NOMO-1 treated with DMSO at 0.1 percent for 48 hours (cell line): ENCODE measurements around the gene FBXO28.
A peak's percentile ranks its signal among the peaks of the same experiment; 100 is the strongest.
"Not testable (repeated sequence)": the region's sequence is repeated elsewhere in the genome, so short reads cannot be mapped to it uniquely, and the experiment has no call there.

Experiments used
- DNase-seq: peaks from one replicate; lab custom pipeline; 2025; ENCODE audit not compliant: unreplicated experiment; lab: John Stamatoyannopoulos, UW

Gene FBXO28

DNA sequence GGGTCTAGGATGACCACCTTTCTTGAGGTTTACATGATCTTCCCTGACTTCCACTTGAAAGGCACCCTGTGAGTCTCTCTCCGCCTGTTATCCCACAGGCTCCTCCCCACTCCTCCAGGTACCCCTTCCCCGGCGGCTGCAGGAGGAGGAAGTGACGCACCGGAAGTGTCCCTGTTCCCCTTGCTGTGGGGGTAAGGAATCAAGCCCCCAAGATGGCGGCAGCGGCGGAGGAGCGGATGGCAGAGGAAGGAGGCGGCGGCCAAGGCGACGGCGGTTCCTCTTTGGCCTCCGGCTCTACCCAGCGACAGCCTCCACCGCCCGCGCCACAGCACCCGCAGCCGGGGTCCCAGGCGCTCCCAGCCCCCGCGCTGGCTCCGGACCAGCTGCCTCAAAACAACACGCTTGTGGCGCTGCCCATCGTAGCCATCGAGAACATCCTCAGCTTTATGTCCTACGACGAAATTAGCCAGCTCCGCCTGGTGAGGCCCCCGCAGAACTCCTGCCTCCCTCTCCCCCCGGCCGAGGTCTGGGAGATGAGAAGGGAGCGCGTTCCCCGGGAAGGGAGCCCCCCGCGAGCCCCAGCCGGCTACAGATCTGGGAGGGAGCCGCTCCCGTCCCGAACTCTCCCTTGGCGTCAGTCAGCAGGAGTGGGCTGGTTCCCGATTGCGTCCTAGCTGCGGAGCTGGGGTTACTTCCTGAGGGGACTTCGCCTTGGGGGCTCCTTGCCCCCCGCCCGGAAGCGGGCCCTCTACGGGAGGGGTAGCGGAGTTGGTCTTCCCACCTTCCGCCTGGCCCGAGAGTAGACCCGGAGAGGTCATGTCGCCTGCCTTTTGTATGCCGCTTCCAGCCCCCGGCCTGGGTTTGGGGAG is at the start of gene FBXO28:
Gene FBXO28 (plus strand): TSS at position 194 of the 869 bp plus-strand sequence. CDS start 19 bp downstream, at position 213.
- peak; percentile 97 for DNase-seq

- no peak for DNase-seq
These were observed 49.8 kb upstream of the FBXO28 start for GRCh38 chr1:224064150-224064549.

- DNase-seq: no peak
These were observed 48.5 kb upstream of the FBXO28 start for GRCh38 chr1:224065455-224065854.

GRCh38 chr1:224067207-224067606 is 46.7 kb upstream of the FBXO28 start:
- DNase-seq: no peak

DNA sequence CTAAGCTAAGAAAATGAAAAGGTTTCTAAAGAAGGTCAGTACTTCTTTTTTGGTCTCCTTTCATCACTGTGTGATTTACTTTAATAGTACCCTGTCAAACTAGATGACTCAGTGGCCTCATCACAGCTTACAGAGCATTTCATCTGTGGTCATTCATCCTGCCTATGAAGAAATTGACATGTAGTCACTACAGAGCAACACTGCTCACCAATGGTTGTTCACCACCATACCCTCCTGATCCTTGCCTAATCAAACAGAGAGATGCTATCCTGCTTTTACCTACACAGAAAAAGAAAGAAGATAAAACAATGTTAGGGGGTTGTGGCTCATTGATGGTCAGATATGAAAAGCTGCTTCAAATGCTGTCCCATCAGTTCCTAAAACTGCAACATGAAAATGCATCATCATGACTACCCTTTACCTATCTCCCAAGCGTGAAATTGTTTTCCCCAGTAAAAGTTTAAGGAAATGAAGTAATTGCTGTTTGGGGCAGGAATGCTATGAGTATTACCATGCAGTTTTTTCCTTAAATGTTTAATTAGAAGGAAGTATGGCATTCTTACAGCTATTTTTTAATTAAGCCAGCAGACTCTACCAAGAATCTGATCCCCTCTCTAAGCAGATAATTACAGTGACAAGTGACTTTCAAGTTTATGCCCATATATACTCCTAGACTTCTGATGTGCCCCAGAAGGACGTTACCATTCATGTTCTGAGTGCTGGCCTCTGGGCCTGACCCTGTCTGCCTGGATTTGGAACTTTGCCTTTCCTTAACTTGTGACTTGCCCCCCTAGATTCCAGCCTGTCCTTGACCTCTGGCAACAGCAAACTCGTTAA is 46.1 kb upstream of the FBXO28 start:
- peak; percentile 59 for DNase-seq

GRCh38 chr1:224068458-224069072 is 45.3 kb upstream of the FBXO28 start:
- no peak for DNase-seq

- DNase-seq: no peak
These were observed 44.8 kb upstream of the FBXO28 start for GRCh38 chr1:224069138-224069537.

DNA sequence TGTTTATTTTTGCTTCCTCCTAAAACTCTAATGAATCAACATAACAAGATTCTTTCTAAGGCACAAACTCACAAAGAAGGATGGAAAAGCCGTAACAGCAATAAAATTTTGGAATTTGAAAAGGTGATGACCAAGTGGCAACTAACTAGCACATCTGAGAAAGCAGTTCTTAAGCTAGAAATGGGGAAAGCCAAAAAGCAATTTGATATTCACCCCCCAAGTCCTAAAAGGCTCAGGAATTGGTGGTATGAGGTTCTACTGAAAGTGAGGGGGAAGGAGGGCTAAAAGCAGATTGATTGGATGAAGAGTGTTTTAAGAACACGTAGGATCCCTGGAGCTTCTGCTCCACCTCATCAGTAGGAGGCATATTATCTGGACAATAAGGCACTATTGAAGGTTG is 43.4 kb upstream of the FBXO28 start:
- DNase-seq: no peak

DNA sequence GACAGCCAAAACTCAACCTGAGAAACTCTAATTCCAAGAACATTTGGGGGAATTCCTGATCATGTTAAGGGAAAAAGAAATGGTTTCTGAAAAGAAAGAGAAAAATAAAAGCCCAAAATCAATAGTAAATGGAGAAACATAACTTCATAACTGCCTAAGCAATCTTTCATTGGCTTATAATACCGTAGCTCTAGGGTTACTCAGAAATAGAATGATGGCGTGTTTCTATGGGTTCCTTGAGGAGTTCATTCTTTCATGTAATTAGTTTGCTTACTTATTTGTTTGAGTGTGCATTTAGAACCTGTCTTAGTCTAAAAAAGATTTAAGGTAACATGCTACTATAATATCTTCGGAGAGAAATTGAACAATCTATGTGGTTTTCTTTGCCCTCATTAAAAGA is 37.5 kb upstream of the FBXO28 start:
- DNase-seq: no peak

GRCh38 chr1:224079644-224080043 is 34.3 kb upstream of the FBXO28 start:
- DNase-seq: not testable (repeated sequence)

DNA sequence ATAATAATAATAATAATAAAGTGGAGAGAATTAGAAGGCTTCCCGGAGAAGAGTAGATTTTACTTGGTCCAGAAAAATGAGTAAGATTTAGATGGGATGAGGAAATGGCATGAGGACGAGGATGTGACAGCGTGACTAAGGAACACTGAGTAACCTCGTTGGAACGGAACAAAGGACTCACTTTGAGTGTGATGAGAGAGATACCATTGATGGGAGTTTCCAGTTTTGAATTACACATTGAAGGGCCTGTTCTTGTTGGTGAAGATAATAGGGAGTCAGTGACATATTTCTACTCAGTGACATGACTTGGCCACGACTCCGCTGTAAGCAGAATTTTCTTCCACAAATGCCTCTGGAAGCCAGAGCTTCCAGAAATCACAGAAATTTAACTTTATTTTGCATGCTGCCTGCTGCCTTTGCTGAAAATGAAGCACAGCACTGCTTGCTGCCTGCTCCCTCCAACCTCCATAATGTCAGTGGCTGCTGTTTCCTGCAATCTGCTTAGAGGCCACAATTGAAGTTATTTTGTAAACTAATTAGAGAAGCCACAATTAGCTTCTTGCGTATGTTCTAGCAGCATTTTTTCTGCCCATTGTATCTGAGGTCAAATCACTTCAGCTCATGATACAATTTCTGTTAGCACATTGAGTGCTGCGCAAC is 33.7 kb upstream of the FBXO28 start:
- DNase-seq: peak; percentile 23

DNA sequence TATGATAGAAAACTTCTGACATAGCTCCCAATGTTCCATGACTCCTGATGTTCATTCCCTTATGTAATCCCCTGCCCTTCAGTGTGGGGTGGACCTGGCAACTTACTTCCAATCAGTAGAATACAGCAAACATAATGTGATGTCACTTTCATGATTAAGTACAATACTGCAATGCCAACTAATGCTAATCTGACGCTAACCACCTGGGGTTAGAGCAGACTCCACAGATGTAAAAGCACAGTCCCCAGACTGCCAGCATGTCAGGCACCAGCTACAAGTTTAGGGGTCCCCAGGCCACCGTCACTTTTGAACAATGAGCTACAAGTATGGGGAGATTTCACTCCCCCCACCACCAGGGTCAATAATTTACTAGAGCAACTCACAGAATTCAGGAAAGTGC is 32.3 kb upstream of the FBXO28 start:
- no peak for DNase-seq

- no peak for DNase-seq
These were observed 31.8 kb upstream of the FBXO28 start for GRCh38 chr1:224082146-224082545.

DNA sequence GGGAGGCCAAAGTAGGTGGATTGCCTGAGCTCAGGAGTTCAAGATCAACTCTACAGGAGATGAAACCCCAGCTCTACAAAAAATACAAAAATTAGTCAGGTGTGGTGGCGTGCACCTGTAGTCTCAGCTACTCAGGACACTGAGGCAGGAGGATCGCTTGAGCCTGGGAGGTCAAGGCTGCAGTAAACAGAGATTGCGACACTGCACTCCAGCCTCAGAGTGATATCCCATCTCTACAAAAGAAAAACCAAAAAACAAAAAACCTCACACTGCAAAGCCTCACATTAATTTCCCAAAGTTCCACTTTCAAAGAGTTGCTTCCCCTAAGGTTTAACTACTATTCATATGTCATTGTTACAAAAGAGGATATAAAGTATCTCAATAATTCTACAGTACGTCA is 29.0 kb upstream of the FBXO28 start:
- no peak for DNase-seq

- no peak for DNase-seq
These were observed 28.3 kb upstream of the FBXO28 start for GRCh38 chr1:224085421-224086108.

- no peak for DNase-seq
These were observed 26.6 kb upstream of the FBXO28 start for GRCh38 chr1:224087286-224087794.

DNA sequence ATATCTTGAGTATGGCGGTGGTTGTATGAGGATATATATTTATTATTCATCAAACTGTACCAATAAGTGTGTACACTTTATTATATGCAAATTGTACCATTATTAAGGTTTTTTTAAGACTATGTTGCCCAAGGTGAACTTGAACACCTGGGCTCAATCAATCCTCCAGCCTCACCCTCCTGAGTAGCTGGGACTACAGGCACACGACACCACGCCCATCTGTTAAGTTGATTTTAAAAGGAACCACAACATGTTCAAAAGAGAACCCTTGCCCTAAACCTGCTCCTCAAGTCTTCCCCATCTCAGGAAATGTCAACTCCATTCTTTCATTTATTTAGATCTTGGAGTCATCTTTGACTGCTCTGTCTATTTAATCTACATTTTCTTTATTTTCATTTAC is 24.3 kb upstream of the FBXO28 start:
- no peak for DNase-seq

DNA sequence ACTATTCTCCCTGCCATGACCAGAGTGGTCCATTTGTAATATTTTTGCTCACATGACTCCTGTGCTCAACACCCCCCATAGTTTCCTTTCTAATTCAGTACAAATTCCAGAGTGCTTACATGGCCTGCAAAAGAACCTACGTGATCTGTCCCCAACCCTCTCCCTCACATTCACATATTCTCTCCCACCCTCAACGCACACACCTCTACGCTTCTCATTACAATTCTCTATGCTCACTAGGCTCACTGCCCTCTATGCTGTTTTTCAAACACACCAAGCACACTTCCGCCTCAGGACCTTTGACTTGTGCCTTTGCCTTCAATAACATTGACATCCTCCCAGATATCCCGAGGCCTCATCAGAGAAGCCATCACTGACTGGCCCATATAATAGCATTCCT is 23.8 kb upstream of the FBXO28 start:
- DNase-seq: no peak

- no peak for DNase-seq
These were observed 21.8 kb upstream of the FBXO28 start for GRCh38 chr1:224092111-224092510.

DNA sequence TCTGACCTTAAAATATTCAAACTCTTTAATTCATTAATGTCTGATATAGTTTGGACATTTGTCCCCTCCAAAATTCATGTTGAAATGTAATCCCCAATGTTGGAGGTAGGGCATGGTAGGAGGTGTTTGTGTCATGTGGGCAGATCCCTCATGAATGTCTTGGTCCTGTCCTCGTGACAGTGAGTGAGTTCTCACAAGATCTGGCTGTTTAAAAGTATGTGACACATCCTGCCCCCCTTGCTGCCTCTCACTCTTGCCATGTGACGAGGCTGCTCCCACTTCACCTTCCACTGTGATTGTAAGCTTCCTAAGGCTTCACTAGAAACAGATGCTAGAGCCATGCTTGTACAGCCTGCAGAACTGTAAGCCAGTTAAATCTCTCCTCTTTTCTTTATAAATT is 21.3 kb upstream of the FBXO28 start:
- no peak for DNase-seq
